A673 (cell line): ENCODE measurements around the gene TEX9. TPM values are rescaled to one million over a fixed set of nuclear protein-coding genes. Genes with fewer than 3 reads are reported as not detected.

ENCODE experiments used
- BruUV-seq: library from RNA; stranded (reverse); fragments of 400-500 nt; replicated peaks from 2 replicates; lab custom pipeline; 2021; lab: Mats Ljungman, UMichigan
- CTCF ChIA-PET: fragments of 300-600 bp; sonication (Branson Sonifier 250); formaldehyde crosslinking; loops from one replicate; lab custom pipeline; 2022; ENCODE audit warnings: antibody characterized with exemption; lab: Charles Lee
- POLR2A ChIA-PET: fragments of 300-600 bp; sonication (Branson Sonifier 250); formaldehyde crosslinking; loops from one replicate; lab custom pipeline; 2022; ENCODE audit warnings: antibody characterized with exemption; ENCODE audit not compliant: low non-redundant PET; lab: Charles Lee
- DNase-seq: peaks from one replicate; pipeline ENCODE4 v3.0.0-alpha.2; 2015; ENCODE audit warnings: low spot score
- H3K27ac ChIP-seq: fragments of 200-600 bp; sonication (generic); 2 replicates; pipeline ENCODE4 v1.5.1; 2016; ENCODE audit warnings: mixed run types, low read depth, mild to moderate bottlenecking, mixed read lengths, antibody characterized with exemption, low read length; ENCODE audit not compliant: poor library complexity, severe bottlenecking
- H3K27me3 ChIP-seq: fragments of 200-600 bp; sonication (generic); replicated peaks from 2 replicates; pipeline ENCODE4 v1.6.1; 2017; ENCODE audit warnings: mixed run types, low read depth, mild to moderate bottlenecking, mixed read lengths, antibody characterized with exemption, low read length; ENCODE audit not compliant: insufficient read depth, poor library complexity
- H3K36me3 ChIP-seq: fragments of 200-600 bp; sonication (generic); 2 replicates; pipeline ENCODE4 v1.6.1; 2016; ENCODE audit warnings: mixed run types, mild to moderate bottlenecking, mixed read lengths, antibody characterized with exemption, low read length; ENCODE audit not compliant: insufficient read depth, poor library complexity, severe bottlenecking
- H3K4me1 ChIP-seq: fragments of 200-600 bp; sonication (generic); 2 replicates; pipeline ENCODE4 v1.6.1; 2017; ENCODE audit warnings: mixed run types, mild to moderate bottlenecking, mixed read lengths, antibody characterized with exemption, low read length; ENCODE audit not compliant: insufficient read depth, poor library complexity, severe bottlenecking
- H3K4me3 ChIP-seq: fragments of 200-600 bp; sonication (generic); 2 replicates; pipeline ENCODE4 v1.5.1; 2016; ENCODE audit warnings: low read depth, mixed run types, mild to moderate bottlenecking, mixed read lengths, low read length; ENCODE audit not compliant: poor library complexity, severe bottlenecking
- H3K9me3 ChIP-seq: fragments of 200-600 bp; sonication (generic); 2 replicates; pipeline ENCODE4 v1.6.1; 2016; ENCODE audit warnings: mixed run types, low read depth, mild to moderate bottlenecking, mixed read lengths, antibody characterized with exemption, low read length; ENCODE audit not compliant: poor library complexity, severe bottlenecking
- CTCF ChIP-seq: fragments of 300-800, 200-600 bp; sonication (generic); conservative IDR thresholded peaks from 2 replicates; pipeline ENCODE4 v1.5.1; 2017; ENCODE audit warnings: low read depth, mild to moderate bottlenecking, antibody characterized with exemption, low read length, moderate library complexity, mixed read lengths
- EZH2 ChIP-seq: fragments of 200-600 bp; sonication (generic); IDR thresholded peaks from 2 replicates; pipeline ENCODE4 v1.6.1; 2017; ENCODE audit warnings: borderline replicate concordance, low read depth, mild to moderate bottlenecking, mixed read lengths, antibody characterized with exemption, low read length; ENCODE audit not compliant: poor library complexity, severe bottlenecking
- intact Hi-C: fragments of 100-400 bp; cut with micrococcal nuclease; formaldehyde crosslinking; loops from one replicate; pipeline ENCODE4 v1.10.0; 2022; ENCODE audit not compliant: unreplicated experiment
- total RNA-seq: library from RNA; stranded (reverse); gene quantifications from 2 replicates; pipeline ENCODE4 v1.2.3, GENCODE V29; 2021

TEX9 gene
- total RNA-seq, 1 experiment from 2014 or later: 18.0 TPM

- ChIA-PET CTCF (no interaction called here), POLR2A (interaction anchor here (0.6 kb wide), 1 partner anchor 27 kb away, joined by 4 read pairs; no protein-coding TSS in a partner anchor)
- no peaks in the 10 kb centered on the region for H3K9me3 ChIP-seq
- intact Hi-C loops: no loop called here
- H3K27me3 ChIP-seq: no peaks in the 10 kb centered on the region
- no peaks in the 10 kb centered on the region for H3K36me3 ChIP-seq
- no peaks in the 10 kb centered on the region for H3K4me1 ChIP-seq
- TF ChIP-seq EZH2 (no peak), CTCF (no peak)
- H3K4me3 ChIP-seq: no peak overlapping the region
- no TSS peak for BruUV-seq
- peak; percentile 8 for DNase-seq
- no peak overlapping the region for H3K27ac ChIP-seq
Measured at GRCh38 chr15:56339594-56339993, 25.6 kb upstream of the TEX9 start.

GRCh38 chr15:56341201-56341600, 24.0 kb upstream of the TEX9 start:
- Histone ChIP-seq H3K9me3 (no peaks in the 10 kb centered on the region), H3K4me3 (no peak overlapping the region), H3K4me1 (no peaks in the 10 kb centered on the region), H3K27ac (no peak overlapping the region), H3K36me3 (no peaks in the 10 kb centered on the region), H3K27me3 (no peaks in the 10 kb centered on the region)
- intact Hi-C loops: no loop called here
- CTCF ChIA-PET: no interaction called here
- POLR2A ChIA-PET: no interaction called here
- TF ChIP-seq CTCF (no peak), EZH2 (no peak)
- no peak for DNase-seq
- no TSS peak for BruUV-seq

- CTCF ChIA-PET: no interaction called here
- intact Hi-C loops: no loop called here
- no TSS peak for BruUV-seq
- no peaks in the 10 kb centered on the region for H3K27me3 ChIP-seq
- H3K36me3 ChIP-seq: no peaks in the 10 kb centered on the region
- no peak overlapping the region for H3K27ac ChIP-seq
- DNase-seq: no peak
- H3K4me1 ChIP-seq: no peaks in the 10 kb centered on the region
- H3K9me3 ChIP-seq: no peaks in the 10 kb centered on the region
- no peak for TF ChIP-seq EZH2
- TF ChIP-seq CTCF: no peak
- POLR2A ChIA-PET: no interaction called here
- no peak overlapping the region for H3K4me3 ChIP-seq
Measured at GRCh38 chr15:56342653-56343052, 22.6 kb upstream of the TEX9 start.
